ENCODE measurements around the gene NOVA1.

NOVA1 gene

DNA sequence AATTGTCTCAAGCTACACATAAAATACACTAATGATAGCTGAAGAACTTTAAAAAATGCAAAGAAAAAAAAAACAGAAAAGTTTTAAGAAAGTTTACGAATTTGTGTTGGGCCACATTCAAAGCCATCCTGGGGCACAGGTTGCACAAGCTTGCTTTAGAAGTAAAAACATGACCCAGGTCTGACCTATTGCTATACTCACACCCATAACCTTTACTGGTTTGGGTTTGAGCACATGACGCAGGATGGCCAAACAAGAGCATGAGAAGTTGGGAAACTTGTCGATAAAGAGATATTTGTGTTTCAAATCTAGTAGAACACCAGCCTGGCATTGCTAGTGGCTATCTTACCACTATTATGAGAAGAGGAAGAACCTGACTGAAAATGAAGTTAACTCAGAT lies 143.7 kb downstream of the NOVA1 start:
- no peak for DNase-seq (ENCODE audit: low read depth)
- TF ChIP-seq, protein P1, sequence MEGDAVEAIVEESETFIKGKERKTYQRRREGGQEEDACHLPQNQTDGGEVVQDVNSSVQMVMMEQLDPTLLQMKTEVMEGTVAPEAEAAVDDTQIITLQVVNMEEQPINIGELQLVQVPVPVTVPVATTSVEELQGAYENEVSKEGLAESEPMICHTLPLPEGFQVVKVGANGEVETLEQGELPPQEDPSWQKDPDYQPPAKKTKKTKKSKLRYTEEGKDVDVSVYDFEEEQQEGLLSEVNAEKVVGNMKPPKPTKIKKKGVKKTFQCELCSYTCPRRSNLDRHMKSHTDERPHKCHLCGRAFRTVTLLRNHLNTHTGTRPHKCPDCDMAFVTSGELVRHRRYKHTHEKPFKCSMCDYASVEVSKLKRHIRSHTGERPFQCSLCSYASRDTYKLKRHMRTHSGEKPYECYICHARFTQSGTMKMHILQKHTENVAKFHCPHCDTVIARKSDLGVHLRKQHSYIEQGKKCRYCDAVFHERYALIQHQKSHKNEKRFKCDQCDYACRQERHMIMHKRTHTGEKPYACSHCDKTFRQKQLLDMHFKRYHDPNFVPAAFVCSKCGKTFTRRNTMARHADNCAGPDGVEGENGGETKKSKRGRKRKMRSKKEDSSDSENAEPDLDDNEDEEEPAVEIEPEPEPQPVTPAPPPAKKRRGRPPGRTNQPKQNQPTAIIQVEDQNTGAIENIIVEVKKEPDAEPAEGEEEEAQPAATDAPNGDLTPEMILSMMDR (conservative IDR thresholded peaks at IDR 0.05; ENCODE audit: low read depth, low read length): no peak
- H3K4me3 ChIP-seq (ENCODE audit: low read length): no peak overlapping the region

- DNase-seq (ENCODE audit: low read depth): no peak
- H3K4me3 ChIP-seq (ENCODE audit: low read length): no peak overlapping the region
- TF ChIP-seq, protein P1 (conservative IDR thresholded peaks at IDR 0.05; ENCODE audit: low read depth, low read length): no peak
These were observed 149.5 kb downstream of the NOVA1 start for GRCh38 chr14:26448181-26448855.

DNA sequence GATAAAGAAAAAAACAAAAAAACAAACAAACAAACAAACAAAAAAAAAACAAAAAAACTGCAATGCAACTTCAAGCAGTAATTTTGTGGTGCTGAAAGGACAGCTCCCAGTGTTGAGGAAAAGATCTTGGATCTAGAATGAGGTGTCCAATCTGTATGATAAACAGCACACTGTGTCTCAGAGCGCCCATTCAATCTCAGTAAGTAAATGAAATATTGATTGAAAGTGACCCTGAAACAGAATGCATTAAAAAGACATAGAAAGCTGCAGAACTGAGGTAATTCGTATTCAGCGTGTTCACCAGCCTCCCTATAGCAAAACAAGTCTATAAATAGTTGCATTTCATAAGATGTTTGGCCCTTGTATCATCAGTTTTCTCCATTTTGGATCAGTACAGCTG lies 153.0 kb downstream of the NOVA1 start:
- TF ChIP-seq, protein P1 (conservative IDR thresholded peaks at IDR 0.05; ENCODE audit: low read depth, low read length): no peak
- no peak for DNase-seq (ENCODE audit: low read depth)
- H3K4me3 ChIP-seq (ENCODE audit: low read length): no peak overlapping the region

DNA sequence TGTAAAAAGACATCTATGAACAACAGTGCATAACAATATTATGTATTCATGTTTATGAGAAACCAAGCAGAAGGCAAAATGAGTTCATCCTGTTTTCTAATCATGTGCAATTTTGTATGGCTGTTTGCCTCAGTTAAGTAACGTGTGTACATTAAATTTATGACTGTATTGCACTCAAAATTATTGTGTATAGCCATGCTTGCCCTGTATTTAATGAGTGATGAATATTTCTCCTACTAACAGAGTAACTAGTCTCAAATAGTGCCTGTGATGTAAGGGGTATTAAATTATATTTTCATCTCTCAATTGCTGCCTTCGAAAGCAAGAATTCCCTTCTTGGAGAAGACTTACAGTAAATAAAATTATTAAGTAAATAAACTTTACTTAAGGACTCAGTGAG lies 154.2 kb downstream of the NOVA1 start:
- no peak overlapping the region for H3K4me3 ChIP-seq (ENCODE audit: low read length)
- no peak for DNase-seq (ENCODE audit: low read depth)
- TF ChIP-seq, protein P1 (conservative IDR thresholded peaks at IDR 0.05; ENCODE audit: low read depth, low read length): no peak

- no peak for DNase-seq (ENCODE audit: low read depth)
- TF ChIP-seq, protein P1 (conservative IDR thresholded peaks at IDR 0.05; ENCODE audit: low read depth, low read length): no peak
- H3K4me3 ChIP-seq (ENCODE audit: low read length): no peak overlapping the region
These were observed 168.6 kb downstream of the NOVA1 start for GRCh38 chr14:26429205-26429604.

DNA sequence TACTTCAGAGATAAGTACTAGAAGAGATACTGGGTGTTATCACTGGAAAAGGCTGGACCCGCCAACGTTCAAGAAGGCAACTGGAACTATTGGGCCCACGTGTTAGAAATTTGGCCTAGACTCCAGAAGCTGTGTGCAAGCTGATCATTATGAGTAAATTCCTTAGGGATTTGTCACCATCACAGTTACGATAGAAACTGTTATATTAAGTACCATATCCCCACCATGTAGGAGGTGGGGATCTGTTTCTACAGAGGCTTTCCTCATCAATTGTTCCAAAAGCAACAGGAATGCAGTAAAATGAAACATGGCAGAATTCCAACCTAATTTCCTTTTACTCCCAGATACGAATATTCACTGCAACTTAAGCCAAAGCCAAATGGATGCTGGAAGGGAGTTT lies 170.7 kb downstream of the NOVA1 start:
- no peak overlapping the region for H3K4me3 ChIP-seq (ENCODE audit: low read length)

DNA sequence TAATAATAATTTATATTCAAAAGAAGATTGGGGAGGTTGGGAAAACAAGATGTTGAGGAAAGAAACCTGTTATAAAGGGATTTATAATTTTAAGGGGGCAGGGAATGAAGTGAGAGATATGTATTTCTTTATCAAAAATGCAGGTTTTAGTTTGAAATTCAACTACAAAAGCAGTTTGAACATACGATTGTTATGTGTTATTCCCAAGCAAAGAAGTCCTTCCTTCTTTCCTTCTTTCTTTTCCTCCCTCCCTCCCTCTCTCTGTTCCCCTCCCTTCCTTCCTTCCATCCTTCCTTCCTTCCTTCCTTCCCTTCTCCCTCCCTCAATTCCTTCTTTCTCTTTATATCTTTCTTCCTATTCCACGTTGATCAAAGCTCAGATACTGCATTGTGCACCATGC lies 173.3 kb downstream of the NOVA1 start:
- TF ChIP-seq, protein P1 (conservative IDR thresholded peaks at IDR 0.05; ENCODE audit: low read depth, low read length): no peak
- no peak for DNase-seq (ENCODE audit: low read depth)
- H3K4me3 ChIP-seq (ENCODE audit: low read length): no peak overlapping the region

More for the DNA sequence above, 170.7 kb downstream of the NOVA1 start:
- TF ChIP-seq, protein P1 (conservative IDR thresholded peaks at IDR 0.05; ENCODE audit: low read depth, low read length): no peak
- no peak for DNase-seq (ENCODE audit: low read depth)
